Skeletal muscle satellite cell (primary cell): Measurements from ENCODE around the gene CBX6.

Experiments used
- H3K27me3 ChIP-seq: 2 replicates; pipeline ENCODE4 v1.7.0; 2013; ENCODE audit warnings: low read length; ENCODE audit not compliant: control insufficient read depth, insufficient read depth
- H3K36me3 ChIP-seq: 2 replicates; pipeline ENCODE4 v1.7.0; 2013; ENCODE audit warnings: mild to moderate bottlenecking, control low read depth, low read length; ENCODE audit not compliant: insufficient read depth
- H3K4me1 ChIP-seq: 2 replicates; pipeline ENCODE4 v1.7.0; 2013; ENCODE audit warnings: low read length; ENCODE audit not compliant: control insufficient read depth, insufficient read depth
- H3K4me2 ChIP-seq: 2 replicates; pipeline ENCODE4 v1.7.0; 2013; ENCODE audit warnings: mild to moderate bottlenecking, low read length
- H3K4me3 ChIP-seq: 2 replicates; pipeline ENCODE4 v1.7.0; 2013; ENCODE audit warnings: low read length
- H3K9ac ChIP-seq: 2 replicates; pipeline ENCODE4 v1.7.0; 2013; ENCODE audit warnings: mild to moderate bottlenecking, low read depth, low read length, moderate library complexity
- H3K9me3 ChIP-seq: replicated peaks from 2 replicates; pipeline ENCODE4 v1.7.0; 2013; ENCODE audit warnings: mild to moderate bottlenecking, control low read depth, low read length

Gene CBX6

GRCh38 chr22:38833061-38833460 lies 39.0 kb downstream of the CBX6 start:
- Histone ChIP-seq H3K9me3 (no peaks in the 10 kb centered on the region), H3K4me1 (peaks cover 12% of the 10 kb centered on the region), H3K4me3 (no peak overlapping the region), H3K9ac (no peak overlapping the region), H3K27me3 (peaks cover 38% of the 10 kb centered on the region), H3K4me2 (no peak overlapping the region), H3K36me3 (no peaks in the 10 kb centered on the region)

- Histone ChIP-seq H3K4me1 (peaks cover 12% of the 10 kb centered on the region), H3K4me2 (no peak overlapping the region), H3K9ac (no peak overlapping the region), H3K36me3 (no peaks in the 10 kb centered on the region), H3K4me3 (no peak overlapping the region), H3K27me3 (peaks cover 40% of the 10 kb centered on the region), H3K9me3 (no peaks in the 10 kb centered on the region)
Observed at GRCh38 chr22:38832005-38832978, 39.7 kb downstream of the CBX6 start.

- Histone ChIP-seq H3K4me3 (no peak overlapping the region), H3K27me3 (peaks cover 36% of the 10 kb centered on the region), H3K9me3 (no peaks in the 10 kb centered on the region), H3K4me1 (peaks cover 11% of the 10 kb centered on the region), H3K4me2 (no peak overlapping the region), H3K36me3 (no peaks in the 10 kb centered on the region), H3K9ac (no peak overlapping the region)
Observed at GRCh38 chr22:38831166-38831945, 40.7 kb downstream of the CBX6 start.

DNA sequence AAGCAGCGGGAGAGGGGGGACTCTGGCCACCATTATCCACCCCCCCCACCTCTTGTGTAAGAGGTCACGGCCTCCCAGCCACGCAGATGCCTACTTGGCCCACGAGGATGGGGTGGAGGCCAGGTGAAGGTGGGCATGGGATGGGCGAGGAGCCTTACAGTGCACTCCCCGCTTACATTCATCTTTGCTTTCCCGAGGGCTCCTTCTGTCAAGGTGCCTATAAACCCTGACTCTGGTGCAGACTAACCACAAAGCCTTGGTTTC lies 41.2 kb downstream of the CBX6 start:
- Histone ChIP-seq H3K36me3 (no peaks in the 10 kb centered on the region), H3K9ac (no peak overlapping the region), H3K4me1 (peaks cover 5% of the 10 kb centered on the region), H3K4me2 (no peak overlapping the region), H3K4me3 (no peak overlapping the region), H3K27me3 (peaks cover 32% of the 10 kb centered on the region), H3K9me3 (no peaks in the 10 kb centered on the region)

DNA sequence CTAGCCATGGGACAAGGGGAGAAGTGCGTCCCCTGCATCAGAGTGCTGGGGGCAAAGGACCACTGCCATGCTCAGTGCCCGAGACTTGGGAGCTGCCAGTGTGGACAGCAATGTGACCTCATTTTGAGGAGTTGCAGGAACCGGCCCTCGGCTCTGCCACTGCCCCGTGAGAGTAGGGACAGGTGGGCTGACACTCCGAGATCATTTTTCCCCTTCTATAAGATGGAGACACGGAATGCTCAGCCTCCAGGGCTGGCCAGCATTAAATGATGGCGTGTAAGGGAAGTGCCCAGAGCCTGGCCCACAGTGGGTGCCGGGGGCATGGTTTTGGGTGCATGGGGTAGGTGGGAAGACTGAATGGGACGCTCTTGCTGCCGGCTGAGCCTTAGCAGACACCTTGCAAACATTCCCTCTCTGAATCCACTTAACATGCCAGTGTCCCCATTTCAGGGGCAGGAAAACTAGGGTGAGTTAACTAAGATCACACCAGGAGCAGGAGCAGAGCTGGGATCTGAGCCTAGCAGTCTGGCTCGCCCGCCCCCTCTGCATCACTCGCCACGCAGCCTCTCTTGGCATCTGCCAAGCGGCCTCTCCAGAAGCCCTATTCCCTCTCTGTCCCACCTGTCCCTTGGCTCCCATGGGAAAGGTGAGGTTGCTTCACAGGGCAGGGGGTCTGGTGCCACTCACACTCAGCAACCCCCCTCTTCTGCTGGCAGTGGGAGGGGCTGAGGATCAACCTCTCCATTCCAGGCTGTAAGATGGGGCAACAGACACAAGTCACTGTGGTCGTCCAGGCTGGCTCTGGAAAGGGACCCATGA lies 41.8 kb downstream of the CBX6 start:
- Histone ChIP-seq H3K9me3 (no peaks in the 10 kb centered on the region), H3K27me3 (peaks cover 32% of the 10 kb centered on the region), H3K36me3 (no peaks in the 10 kb centered on the region), H3K9ac (no peak overlapping the region), H3K4me1 (no peaks in the 10 kb centered on the region), H3K4me2 (no peak overlapping the region), H3K4me3 (no peak overlapping the region)

GRCh38 chr22:38829485-38829884 lies 42.5 kb downstream of the CBX6 start:
- Histone ChIP-seq H3K9ac (no peak overlapping the region), H3K9me3 (no peaks in the 10 kb centered on the region), H3K36me3 (no peaks in the 10 kb centered on the region), H3K27me3 (peaks cover 32% of the 10 kb centered on the region), H3K4me1 (no peaks in the 10 kb centered on the region), H3K4me3 (no peak overlapping the region), H3K4me2 (no peak overlapping the region)

- Histone ChIP-seq H3K4me3 (no peak overlapping the region), H3K4me2 (no peak overlapping the region), H3K27me3 (peaks cover 32% of the 10 kb centered on the region)
Observed at GRCh38 chr22:38828616-38829205, 43.3 kb downstream of the CBX6 start.

DNA sequence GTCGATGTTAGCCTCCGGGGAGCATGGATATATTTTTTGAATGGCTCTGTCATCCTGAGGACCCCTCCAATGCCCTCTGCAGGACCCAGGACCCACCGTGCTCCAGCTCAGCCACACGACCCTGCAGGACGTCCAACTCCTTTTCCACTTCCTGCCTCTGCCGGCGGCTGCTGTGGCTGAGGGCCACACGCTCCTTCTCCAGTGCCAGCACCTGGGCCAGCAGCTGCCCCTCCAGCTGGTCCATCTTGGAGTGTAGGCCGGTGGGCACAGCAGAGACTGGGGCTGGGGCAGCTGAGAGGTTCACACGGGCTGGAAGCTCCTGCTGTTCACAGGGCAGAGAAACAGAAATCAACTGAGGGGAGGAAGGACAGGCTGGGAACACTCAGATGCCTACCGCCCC lies 43.8 kb downstream of the CBX6 start:
- Histone ChIP-seq H3K4me3 (no peak overlapping the region), H3K4me1 (no peaks in the 10 kb centered on the region), H3K4me2 (no peak overlapping the region), H3K9ac (no peak overlapping the region), H3K36me3 (no peaks in the 10 kb centered on the region), H3K27me3 (peaks cover 32% of the 10 kb centered on the region), H3K9me3 (no peaks in the 10 kb centered on the region)

More at GRCh38 chr22:38828616-38829205, 43.3 kb downstream of the CBX6 start:
- no peaks in the 10 kb centered on the region for H3K36me3 ChIP-seq
- no peaks in the 10 kb centered on the region for H3K9me3 ChIP-seq
- no peaks in the 10 kb centered on the region for H3K4me1 ChIP-seq
- no peak overlapping the region for H3K9ac ChIP-seq

DNA sequence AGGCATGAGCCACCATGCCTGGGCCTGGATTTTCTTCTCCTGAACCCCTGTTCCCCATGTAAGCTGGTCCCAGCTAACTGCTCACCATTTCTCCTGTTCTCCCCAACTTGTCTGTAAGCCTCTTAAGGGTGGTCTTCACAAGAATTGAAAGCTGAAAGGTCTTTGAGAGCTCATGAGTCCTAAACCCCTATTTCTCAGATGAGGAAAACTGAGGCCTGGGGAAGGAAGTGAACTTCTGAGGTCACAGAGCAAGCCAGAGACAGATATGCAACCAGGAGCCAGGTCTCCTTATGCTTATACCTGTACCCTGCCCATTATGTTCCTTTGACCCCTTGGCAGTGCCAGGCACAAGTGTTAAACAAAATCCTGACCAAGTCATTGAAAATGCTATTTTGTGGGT lies 44.5 kb downstream of the CBX6 start:
- H3K9ac ChIP-seq: no peak overlapping the region
- peaks cover 27% of the 10 kb centered on the region for H3K27me3 ChIP-seq

GRCh38 chr22:38826801-38827200 lies 45.2 kb downstream of the CBX6 start:
- H3K36me3 ChIP-seq: no peaks in the 10 kb centered on the region
- H3K4me1 ChIP-seq: no peaks in the 10 kb centered on the region
- no peak overlapping the region for H3K4me2 ChIP-seq
- H3K9me3 ChIP-seq: no peaks in the 10 kb centered on the region
- H3K27me3 ChIP-seq: peaks cover 27% of the 10 kb centered on the region
- H3K9ac ChIP-seq: no peak overlapping the region
- H3K4me3 ChIP-seq: no peak overlapping the region

More for the DNA sequence above, 44.5 kb downstream of the CBX6 start:
- H3K36me3 ChIP-seq: no peaks in the 10 kb centered on the region
- no peaks in the 10 kb centered on the region for H3K4me1 ChIP-seq
- H3K9me3 ChIP-seq: no peaks in the 10 kb centered on the region
- no peak overlapping the region for H3K4me3 ChIP-seq
- no peak overlapping the region for H3K4me2 ChIP-seq

- H3K27me3 ChIP-seq: peaks cover 27% of the 10 kb centered on the region
- no peaks in the 10 kb centered on the region for H3K36me3 ChIP-seq
- H3K9ac ChIP-seq: no peak overlapping the region
- H3K4me1 ChIP-seq: no peaks in the 10 kb centered on the region
- H3K4me3 ChIP-seq: no peak overlapping the region
- H3K9me3 ChIP-seq: no peaks in the 10 kb centered on the region
- no peak overlapping the region for H3K4me2 ChIP-seq
Observed at GRCh38 chr22:38826386-38826785, 45.6 kb downstream of the CBX6 start.
